ENCODE data around the gene ZNF76. TPM values are rescaled to one million over a fixed set of nuclear protein-coding genes. Genes with fewer than 3 reads are reported as not detected.

Gene ZNF76
- 17.3 and 31.0 TPM in 2 replicates for total RNA-seq

DNA sequence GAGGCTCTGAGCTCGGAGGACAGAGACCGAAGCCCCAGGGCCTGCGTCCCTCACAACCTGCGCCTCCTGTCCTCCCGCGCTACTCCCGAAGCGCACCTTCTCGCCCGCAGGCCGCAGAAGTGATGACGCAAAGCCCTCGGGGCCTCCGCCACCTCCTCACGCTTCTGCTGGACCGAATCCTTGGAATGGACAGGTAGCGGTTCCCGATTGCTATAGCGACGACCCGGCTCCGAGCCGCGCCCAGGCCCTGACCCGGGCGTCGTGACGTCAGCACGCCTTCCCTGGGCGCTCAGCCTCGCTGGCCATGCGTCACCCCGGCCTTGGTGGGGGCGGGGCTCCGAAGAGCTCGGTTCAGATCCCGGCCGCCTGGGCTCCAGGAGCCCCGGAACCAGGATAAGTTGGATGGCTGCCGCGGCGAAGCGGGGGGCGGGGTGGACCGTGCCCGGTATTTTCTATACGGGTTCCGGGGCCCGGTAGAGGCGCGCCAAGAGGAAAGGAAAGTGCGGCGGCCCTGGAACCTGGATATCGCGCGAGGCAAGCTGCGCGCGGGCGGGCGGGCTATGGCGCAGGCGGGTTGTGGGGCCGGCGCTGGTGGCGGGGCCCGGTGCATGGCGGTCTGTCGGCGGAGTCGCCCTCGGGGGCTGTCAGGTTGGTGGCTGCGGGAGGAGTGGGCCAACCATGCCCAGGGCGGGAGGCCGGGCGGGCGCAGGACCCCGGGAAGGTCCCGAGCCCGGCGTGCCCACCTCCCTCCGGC lies at the start of gene ZNF76:
Gene ZNF76 (plus strand): TSS at position 542 of the 754 bp plus-strand sequence. CDS start 21,417 bp downstream, outside the sequence.

DNA sequence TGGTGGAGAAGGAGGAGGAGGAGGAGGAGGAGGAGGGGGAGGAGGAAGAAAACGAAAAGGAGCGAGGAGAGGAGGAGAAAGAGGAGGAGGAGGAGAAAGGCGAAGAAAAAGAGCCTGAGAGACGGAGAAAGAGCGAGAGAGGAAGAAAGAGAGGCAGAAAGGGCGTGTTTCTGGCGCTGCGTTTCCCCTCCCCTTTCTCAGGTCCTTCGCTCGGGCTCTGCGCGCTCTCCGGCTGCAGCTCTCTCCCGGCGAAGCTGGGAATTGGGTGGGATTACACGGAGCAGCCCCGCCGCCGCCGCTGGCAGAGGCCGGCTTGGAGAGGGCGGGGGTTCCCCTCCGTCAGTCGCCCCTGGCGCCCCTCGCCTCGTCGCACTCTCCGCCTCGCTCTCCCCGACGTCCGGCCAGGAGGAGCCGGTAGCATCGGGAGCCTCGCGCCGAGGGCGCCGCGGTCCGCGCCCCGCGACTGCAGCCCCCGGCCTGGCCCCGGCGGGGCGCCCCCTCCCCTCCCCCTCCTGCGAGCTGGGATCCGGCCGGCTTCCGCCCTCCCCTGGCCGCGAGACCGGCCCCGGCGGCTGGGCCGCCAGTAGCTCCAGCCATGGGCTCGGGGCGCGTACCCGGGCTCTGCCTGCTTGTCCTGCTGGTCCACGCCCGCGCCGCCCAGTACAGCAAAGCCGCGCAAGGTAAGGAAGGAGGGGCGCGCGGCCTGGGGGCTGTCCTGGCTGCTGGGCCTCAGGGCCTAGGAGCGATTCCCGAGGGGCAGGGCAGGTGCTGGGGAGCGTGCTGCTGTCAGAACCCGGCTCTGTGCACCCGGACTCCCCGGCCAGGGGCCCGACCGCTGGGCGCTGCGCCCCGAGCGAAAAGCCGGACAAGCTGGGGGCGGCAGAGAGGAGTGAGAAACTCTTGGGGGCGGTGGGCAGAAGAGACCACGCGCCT lies 45.4 kb upstream of the ZNF76 start, which contains the start of gene SCUBE3:
Gene SCUBE3 (plus strand): TSS at position 133 of the 933 bp plus-strand sequence. CDS start 463 bp downstream, at position 596.

DNA sequence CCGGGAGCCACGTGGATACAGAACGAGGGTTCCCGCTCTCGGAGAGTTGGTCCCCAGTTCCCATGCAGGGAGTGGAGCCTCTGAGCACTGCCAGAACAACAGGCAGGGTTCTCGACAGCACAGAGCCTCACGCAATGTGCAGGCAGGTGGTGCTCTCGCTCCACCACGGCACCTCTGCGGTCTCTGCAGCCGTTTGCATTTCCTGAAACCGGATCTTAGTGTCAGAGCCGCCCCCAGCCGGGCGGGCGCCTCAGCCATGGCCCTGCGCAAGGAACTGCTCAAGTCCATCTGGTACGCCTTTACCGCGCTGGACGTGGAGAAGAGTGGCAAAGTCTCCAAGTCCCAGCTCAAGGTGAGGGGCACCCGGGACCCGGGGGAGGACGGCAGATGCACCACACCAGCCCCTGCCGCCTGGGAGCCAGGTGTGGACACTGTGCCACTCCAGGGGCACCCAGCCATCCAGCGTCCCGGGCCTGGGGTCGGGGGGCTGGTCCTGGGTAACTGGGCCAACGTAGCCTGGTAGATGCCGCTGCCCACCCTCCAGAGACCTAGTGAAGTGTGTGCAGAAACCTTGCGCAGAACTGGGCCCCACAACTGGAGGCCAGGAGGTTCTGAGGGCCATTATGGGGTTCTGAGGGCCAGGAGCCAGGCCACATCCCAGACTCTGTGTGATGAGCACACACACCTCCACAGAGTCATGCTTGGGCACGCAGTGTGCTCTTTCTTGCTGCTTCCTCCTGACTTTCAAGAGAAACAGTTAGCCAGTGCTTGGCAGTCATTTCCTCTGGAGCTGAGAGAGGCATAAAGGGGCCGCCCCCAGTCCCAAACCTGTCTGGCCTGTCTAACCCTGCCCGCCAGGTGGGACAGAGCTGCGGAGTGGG lies 38.3 kb downstream of the ZNF76 start, which contains the start of gene DEF6:
Gene DEF6 (plus strand): TSS at position 218 of the 881 bp plus-strand sequence. CDS start 39 bp downstream, at position 257.

DNA sequence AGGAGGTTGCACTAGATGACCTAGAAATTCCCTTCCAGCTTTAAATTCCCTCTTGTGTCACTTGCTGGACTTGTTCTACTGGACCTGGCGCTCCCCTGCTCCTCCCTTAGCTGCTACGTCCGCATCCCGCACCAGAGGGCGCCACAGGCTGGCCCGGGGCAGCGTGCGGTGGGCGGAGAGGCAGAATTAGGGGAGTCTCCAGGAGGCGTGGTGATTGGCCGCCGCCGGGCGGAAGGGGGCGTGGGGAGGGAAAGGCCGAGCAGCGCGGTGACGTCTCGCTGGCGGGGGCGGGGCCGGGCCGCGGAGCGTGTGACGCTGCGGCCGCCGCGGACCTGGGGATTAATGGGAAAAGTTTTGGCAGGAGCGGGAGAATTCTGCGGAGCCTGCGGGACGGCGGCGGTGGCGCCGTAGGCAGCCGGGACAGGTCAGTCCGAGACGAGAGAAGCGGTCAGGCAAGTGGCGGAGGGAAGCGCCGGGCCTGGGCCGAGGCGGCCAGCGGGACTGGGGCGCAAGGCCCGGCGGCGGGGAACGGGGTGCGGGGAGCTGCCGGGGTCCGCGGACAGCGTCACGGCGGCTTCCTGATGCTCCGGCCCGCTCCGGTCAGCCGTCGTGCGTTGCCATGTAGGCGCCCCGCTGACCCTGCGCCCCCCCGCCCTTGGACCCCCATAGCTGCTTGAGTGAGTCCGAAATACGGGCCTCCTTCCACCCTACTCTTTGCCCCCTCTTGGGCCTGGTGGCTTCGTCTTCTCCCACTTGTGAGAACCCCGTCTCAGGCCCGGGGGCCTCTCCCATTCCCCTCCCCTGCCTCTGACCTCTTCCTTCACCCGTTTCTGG lies 82.9 kb downstream of the ZNF76 start, which contains the start of gene PPARD:
Gene PPARD (plus strand): TSS at position 301 of the 834 bp plus-strand sequence. CDS start 68,530 bp downstream, outside the sequence.

Other genes with a start within 250 kb of the ZNF76 start
- not detected in 2 replicates for gene TCP11, start 118.4 kb upstream of the ZNF76 start, total RNA-seq
- gene SCUBE3, start 45.8 kb upstream of the ZNF76 start, total RNA-seq, result 0.65 and 3.0 TPM in 2 replicates
- 0.32 and 1.4 TPM in 2 replicates for gene DEF6, start 38.1 kb downstream of the ZNF76 start, total RNA-seq
- 3.6 and 17.9 TPM in 2 replicates for gene PPARD, start 82.8 kb downstream of the ZNF76 start, total RNA-seq
- gene FANCE, start 192.6 kb downstream of the ZNF76 start, total RNA-seq, result 10.3 and 11.3 TPM in 2 replicates
- 1,377 and 1,878 TPM in 2 replicates for gene RPL10A, start 208.7 kb downstream of the ZNF76 start, total RNA-seq
- gene TEAD3, start 237.3 kb downstream of the ZNF76 start, total RNA-seq, result under 0.01 and 0.31 TPM in 2 replicates

Data from bladder microvascular endothelial cell (primary cell).